HG03045 (cell line): ENCODE measurements around the gene FOXN3.
A peak's percentile ranks its signal among the peaks of the same experiment; 100 is the strongest.
"Not testable (repeated sequence)": the region's sequence is repeated elsewhere in the genome, so short reads cannot be mapped to it uniquely, and the experiment has no call there.

ENCODE experiments used
- ATAC-seq: cut with Tn5 transposase; IDR thresholded peaks from one replicate; pipeline ENCODE4 v1.9.1; 2021; ENCODE audit warnings: mild to moderate bottlenecking, moderate library complexity; ENCODE audit not compliant: unreplicated experiment

The FOXN3 gene

DNA sequence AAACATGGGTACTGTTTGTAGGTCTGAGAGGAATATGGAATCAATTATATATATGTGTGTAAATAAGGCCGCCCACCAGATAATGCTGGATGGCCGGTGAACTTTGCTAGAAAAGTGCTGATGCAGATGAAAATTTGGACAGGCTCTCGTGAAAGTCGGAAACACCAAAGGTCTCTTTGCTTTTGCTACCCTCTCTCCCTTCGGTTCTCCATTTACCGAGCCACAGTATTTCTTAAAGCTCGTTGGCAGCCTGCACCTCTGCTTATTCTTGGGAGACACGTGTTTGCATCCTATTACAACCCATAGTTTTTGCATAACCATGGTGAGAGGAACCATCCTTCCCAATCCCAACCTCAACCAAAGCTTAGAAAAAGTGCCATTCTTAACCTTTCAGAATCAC lies 109.6 kb downstream of the FOXN3 start:
- ATAC-seq: no peak

DNA sequence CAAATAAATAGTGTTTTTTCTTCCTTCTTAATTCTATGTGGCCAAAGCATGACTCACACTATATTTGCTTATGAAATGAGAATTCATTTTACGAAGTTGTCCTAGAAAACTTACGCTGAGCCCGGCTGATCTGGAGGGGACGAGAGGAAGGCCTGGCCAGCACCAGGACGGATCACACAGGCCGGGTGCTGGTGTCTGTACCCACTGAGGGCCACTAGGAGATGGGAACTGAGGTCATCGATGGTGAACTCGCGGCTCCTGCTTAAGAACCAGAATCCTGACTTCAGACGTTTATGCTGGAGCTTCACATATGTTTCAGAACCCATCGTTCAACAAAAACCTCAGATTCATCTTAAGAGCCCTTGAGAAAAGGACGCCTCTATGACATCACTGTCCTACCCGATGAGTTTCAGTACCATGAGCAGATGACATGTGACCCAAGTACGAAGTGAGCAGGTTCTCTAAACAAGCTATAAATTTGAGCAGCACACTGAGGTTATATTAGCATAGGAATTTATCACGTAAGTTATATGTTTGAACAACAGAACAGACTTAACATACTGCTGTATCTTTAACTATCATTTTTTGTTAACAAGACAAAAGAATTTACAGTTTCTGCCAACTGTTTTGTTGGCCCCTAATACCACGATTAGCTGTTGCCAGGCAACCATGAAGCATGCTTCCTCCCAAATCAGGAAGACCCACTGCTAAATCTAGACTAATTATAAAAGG lies 111.9 kb downstream of the FOXN3 start:
- peak; percentile 39 for ATAC-seq

DNA sequence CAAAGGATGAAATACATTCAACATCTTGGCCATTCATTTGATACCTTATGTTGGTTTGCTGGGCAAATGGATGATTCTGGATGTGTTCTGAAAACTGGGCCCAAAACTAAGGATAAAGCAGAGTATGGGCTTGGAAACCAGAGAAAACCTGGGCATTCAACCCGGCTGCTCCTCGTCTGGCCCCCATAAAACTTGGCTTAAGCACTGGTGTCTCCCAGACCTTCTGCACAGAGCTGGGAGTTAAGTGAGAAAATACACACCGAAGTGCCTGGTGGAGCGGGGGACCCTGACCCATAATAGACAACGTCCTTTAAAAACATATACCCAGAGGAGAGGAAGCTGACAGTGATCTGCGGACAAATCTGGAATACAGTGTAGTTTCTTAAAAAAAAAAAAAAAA lies 112.5 kb downstream of the FOXN3 start:
- ATAC-seq: no peak

DNA sequence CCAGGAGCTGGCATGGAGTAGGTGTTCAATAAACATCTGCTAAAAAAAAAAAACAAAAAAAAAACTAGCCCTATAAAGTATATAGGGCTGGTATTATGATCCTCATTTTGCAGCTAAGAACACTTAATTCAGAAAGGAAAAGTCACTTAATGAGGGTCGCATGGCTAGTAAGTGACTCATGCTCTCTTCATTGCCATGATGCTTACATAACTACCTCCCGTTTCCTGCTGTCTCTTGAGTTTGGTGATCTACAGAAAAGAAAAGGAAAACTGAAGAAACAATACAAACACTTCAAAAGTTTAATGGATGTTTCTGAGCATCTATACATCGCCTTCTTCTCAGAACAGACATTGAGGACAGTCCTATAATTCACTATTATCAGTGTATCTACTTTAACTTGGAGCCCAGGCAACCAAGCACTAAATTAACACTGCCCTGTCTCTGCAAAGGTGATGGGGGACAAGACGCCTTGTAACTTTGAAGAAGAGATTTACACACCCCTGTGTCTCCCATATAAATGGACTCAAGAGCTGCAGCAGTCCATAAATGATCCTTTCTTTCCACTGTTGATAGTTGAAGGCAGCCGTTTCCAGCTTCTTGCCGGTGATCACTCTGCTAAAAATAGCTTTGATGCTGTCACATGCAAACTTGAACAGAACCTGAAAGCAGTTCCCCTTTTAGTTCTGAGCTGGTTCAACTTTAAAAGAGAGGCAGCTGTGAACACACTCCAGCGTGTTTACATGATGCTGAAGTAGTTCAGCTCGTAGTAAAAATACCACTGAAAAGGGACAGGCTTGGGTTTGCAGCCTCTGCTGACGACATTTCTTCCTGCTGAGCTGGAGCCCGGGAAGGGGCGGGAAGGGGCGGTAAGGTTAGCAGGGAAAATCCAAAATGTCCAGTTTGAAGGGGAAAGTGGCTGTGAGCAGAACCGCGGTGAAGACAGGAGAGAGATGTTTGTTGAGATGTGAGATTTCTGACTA lies 113.3 kb downstream of the FOXN3 start:
- ATAC-seq: peak; percentile 62

DNA sequence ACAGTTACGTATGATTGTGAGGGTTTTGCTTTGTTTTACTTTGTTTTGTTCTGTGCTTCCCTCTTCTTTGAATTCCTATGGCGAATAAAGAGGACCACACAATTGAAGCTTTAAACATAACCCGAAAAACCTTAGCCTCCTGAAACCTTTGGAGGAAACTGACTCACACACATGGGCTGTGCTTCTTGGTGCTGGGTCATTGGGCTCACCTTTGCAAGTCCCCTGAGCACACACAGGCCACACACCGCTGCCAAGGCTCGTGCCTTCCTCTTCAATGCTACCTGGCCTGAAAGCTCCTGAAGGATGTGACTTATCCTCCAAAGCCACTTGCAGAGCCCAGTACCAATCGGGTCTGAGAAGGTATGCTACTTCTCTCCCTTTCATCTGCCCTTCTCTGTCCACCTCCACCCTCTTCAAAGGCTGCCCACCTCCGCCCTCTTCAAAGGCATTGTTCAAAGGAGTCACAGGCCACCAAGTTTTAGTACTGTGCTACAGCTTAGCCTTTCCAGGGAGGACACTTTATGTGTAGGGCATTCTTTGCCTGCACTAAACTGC lies 114.6 kb downstream of the FOXN3 start:
- no peak for ATAC-seq

DNA sequence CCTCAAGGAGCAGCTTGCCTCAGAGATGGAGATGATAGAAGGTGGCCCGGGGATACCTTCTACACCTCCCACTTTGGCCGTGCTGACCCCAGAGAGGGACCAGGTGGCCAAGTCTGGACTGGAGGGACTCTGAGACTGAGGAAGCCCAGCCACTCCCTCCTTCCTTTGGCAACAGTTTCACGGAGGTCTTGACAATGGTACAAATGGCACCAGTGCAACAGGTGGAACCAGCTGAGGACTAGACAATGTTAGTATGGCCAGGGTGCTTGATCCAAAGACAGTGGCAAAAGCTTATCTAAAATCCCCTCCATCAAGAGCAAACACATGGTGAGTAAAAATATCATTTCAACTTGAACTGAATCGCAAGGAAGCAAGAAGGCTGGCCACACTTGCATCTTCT lies 117.4 kb downstream of the FOXN3 start:
- no peak for ATAC-seq

DNA sequence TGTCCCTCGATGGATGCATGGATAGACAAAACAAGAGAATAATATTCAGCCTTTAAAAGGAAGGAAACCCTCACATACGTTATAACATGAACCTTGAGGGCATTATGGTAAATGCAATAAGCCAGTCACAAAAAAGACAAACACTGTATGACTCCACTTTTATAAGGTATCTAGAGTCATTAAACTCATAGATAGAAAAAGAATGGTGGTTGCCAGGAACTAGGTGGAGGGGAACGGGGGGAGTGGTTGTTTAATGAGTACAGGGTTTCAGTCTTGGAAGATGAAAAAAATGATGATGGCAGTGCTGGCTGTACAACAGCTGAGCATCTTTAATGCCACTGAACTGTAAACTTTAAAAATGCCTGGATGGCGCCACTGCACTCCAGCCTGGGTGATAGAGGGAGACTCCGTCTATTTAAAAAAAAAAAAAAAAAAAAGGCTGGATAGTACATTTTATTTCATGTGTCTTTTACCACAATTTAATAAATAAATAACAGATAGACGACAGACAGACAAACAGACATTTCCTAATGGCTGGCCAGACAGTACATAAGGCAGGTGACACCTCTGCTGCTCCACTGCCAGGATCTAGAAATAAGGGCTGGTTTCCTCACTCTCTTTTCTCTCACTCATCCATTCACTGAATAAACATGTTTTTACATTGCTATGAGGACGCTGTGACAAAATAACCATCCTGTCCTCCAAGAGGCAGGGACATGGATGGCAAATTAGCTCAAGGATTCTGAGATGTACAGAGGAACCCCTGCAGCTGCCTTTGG lies 118.8 kb downstream of the FOXN3 start:
- ATAC-seq: no peak

DNA sequence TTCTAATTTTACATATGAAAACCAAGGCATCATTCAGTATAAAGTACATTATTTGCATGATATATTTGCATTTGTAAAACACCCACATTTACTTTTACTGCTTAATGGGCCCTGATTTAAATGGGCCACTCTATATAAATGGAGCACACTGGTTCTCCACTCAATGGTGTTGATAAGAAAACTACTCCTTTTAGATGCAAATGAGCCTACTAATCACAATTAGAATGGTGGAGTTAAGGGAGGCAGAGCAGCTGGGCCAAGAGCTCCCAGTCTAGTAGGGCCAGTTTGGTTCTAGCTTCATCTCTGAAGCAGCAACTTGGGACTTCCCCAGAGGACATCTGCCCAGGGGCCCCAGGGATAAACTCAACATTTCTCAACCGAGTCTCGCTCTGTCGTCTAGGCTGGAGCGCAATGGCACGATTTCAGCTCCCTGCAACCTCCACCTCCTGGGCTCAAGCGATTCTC lies 120.7 kb downstream of the FOXN3 start:
- ATAC-seq: no peak

DNA sequence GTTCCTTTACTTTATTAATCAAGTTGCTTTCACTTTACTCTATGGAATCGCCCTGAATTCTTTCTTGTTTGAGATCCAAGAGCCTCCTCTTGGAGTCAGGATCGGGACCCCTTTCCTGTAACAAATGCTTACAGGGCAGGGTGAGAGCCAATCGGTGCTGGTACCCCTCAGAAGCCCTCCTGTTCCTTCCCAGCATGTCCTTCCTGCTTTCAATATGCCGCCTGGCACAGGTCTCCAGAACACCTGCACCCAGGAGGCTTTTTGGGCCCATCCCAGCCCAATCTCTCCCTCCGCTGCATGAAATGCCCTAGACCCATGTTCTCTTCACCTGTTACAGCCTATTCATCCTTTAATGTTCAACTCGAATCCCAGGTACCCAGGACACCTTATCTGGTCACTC lies 122.2 kb downstream of the FOXN3 start:
- ATAC-seq: no peak

DNA sequence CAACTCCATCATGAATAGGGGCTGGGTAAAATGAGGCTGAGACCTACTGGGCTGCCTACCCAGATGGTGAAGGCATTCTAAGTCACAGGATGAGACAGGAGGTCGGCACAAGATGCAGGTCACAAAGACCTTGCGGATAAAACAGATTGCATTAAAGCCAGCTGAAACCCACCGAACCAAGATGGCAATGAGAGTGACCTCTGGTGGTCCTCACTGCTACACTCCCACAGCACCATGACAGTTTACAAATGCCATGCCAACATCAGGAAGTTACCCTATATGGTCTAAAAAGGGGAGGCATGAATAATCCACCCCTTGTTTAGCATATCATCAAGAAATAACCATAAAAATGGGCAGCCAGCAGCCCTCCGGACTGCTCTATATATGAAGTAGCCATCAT lies 122.6 kb downstream of the FOXN3 start:
- not testable (repeated sequence) for ATAC-seq

DNA sequence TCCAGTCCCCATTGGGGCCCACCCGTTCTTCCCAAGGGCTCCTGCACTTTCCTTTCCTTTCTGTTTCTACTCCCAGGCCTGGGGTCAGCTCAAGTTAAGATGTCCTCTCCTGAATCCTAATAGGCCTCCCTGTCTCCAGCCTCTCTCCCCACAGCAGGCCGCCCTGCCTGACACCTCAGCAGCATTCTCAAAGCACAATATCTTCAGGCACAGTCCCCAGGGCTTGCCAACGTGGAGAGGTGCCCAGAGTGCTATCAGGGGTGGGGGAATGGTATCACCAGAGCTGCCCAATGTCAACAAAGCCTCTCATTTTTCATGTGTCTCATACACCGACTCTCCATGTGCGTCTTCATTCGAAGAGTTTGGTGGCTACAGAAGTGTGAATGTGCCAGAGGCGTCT lies 123.0 kb downstream of the FOXN3 start:
- ATAC-seq: no peak

DNA sequence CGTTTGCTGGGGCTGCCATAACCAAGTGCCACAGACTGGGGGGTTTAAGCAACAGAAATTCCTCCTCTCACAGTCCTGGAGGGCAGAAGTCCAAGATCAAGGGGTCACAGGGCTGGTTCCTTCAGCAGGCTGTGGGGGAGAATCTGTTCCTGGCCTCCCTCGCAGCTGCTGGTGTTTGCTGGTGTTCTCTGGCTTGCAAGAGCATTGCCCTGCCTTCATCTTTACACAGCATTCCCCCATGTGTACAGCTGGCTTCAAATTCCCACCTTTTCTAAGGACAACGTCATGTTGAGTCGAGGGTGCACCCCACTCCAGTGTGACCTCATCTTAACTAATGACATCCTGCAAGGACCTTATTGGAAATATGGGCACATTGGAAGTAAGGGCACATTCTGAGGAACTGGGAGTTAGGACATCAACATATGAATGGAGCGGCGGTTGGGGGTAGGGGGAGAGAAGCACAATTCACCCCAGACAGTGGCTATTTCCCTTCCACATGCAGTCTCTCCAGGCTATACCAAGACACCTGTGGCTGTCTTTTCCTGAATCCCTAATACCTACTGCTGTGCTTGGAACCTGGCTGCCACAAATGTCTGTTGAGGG lies 123.6 kb downstream of the FOXN3 start:
- no peak for ATAC-seq

DNA sequence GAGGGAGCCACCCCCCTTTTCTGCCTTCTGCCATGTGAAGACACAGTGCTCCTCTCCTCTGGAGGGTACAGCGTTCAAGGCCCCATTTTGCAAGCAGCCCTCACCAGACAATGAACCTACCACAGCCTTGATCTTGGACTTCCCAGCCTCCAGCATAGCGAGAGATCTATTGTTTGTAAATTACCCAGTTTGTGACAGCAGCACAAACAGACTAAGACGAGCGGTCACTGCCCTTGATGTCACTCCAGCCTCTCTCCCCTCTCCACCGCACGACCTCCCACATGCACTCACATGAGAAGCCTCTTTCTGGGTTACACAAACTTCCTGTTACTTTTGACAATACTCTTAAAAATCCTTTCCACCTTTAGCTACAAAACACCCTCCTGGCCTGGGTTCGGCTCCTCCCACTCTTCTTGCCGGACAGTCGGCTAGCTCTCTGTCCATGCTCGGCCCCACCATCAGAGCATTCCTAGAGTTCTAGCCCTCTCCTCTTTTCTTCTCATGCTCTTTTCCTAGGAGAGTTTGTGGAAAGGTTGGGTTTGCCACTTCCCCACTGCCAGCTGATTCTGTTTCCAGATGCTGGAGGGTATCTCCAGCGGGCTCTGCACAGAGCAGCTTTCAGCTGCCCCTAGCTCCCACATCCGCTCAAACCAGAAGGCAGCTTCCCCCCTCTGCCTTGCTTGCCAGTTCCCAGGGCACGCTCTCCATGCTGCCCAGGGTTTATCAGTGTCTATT lies 124.3 kb downstream of the FOXN3 start:
- no peak for ATAC-seq

DNA sequence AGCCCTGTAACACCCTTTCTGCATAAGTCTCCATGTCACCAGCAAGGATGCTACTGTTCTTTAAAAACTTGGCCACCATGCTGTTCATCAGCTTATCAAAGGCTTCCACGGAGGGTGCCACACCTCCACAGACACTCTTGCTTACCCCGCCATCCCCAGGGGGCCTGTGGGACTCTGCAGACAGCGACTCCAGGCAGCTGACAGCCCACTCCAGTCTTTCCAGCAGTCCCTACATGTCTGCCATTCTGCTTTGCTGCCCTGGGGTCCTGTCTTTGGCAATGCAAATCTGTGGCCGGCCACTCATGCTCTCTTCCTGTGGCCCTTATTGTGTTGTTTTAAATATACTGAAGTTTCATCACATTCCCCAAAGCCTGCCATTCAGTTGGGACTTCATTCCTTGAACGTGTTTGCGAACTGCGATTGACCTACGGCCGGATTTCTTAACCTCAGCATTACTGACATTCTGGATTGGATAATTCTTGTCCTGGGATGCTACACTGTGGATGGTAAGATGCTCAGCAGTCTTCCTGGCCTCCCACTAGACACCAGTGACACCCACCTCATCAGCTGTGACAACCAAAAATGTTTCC lies 125.6 kb downstream of the FOXN3 start:
- ATAC-seq: no peak

DNA sequence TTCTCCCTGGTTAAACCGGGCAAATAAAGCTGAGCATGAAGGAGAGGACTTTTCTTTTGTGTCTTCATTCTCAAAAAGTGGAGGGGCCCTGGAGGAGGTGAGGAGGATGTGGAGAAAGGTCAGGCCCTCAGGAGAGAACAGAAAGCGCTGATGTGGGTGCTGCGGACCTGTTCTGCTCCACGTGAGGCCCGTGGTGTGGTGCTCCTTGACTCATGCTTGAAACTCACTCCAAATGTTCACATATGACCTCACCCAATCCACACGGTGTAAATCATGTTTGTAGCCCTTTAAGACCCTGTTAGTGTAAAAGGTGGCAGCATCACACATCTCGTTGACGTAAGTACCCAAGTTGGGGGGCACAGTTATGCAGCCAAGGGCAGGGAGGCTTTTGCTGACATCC lies 126.2 kb downstream of the FOXN3 start:
- no peak for ATAC-seq

DNA sequence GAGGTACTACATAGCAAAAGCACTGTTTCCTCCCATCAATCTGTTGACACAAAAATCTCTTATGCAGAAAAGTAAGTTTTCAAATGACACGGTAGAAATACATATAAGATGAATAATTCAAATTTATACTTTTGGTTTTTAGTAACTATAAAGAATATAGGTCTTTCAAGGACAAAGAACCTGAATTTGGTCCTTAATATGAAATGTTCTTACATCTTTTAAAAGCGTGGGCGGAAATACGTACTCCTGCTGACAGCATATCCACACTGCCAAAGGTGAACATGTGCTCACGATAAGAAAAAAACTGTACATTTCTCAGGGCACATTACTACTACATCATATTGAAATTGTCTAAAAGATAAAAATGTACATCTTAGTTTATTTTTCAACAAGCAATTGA lies 127.6 kb downstream of the FOXN3 start:
- no peak for ATAC-seq

DNA sequence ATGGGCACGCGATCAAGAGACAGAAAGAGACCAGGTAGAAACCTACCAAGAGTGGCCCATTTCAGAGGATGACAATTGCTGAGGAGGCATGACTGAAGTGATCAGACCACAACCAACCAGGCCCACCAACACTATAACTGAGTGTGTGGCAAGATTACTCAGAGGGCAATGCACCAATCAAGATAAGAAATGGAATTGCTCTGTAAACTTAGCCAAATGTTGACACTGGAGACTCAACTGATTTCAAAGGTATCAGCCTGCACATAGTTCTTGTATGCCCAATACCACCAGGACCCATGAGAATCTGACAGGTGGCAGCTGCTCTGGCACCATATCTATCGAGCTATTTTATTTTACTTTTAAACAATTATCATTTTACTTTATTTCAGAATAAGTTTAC lies 128.9 kb downstream of the FOXN3 start:
- ATAC-seq: no peak

DNA sequence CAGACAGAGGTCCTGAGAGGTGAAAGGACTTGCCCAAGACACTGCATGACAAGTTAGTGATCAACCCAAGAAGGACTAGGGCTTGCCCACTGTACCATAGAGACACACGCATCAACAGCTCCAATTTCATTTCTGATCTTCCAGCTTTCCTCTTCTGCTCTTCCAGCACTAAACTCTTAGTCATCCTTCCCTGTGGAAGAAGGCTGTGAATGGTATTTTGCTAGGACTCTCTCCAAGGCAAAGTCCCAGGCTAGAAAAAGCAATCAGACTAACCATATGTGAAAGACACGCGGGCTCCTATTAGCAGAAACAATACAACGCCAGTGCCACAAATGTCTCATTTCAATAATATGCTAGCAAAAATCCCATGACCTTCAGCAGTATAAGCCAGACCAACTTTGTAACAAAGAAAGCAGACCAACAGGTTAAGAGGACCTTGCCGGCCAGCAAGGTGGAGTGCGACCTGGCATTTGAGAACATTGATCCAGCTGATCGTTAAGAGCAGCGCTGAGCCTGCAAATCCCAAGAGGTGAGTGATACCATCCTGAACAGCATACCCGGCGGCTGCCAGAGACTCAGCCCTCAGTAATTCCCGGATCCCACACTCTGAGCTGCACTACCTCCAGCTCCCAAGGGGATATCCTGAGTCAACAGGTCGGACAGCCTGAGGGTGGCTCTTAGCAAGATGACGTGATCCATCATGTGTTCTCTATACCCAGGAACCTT lies 132.5 kb downstream of the FOXN3 start:
- no peak for ATAC-seq
